Ishikawa (cell line): ENCODE results near the gene NUDT2.

Source experiments
- CEBPB ChIP-seq: IDR thresholded peaks from 2 replicates; pipeline ENCODE4 v1.6.1; 2012
- CREB1 ChIP-seq: IDR thresholded peaks from 2 replicates; pipeline ENCODE4 v1.6.1; 2012; ENCODE audit warnings: low read depth
- EGR1 ChIP-seq: IDR thresholded peaks from 2 replicates; pipeline ENCODE4 v1.6.1; 2012
- EP300 ChIP-seq: IDR thresholded peaks from 2 replicates; pipeline ENCODE4 v1.6.1; 2012; ENCODE audit warnings: borderline replicate concordance
- FOXM1 ChIP-seq: IDR thresholded peaks from 2 replicates; pipeline ENCODE4 v1.6.1; 2012; ENCODE audit warnings: low read depth, borderline replicate concordance
- NFIC ChIP-seq: IDR thresholded peaks from 2 replicates; pipeline ENCODE4 v1.6.1; 2012
- RAD21 ChIP-seq: IDR thresholded peaks from 2 replicates; pipeline ENCODE4 v1.6.1; 2012; ENCODE audit warnings: low read depth
- TAF1 ChIP-seq: IDR thresholded peaks from 2 replicates; pipeline ENCODE4 v1.6.1; 2012; ENCODE audit warnings: low read depth, mild to moderate bottlenecking
- TEAD4 ChIP-seq: IDR thresholded peaks from 2 replicates; pipeline ENCODE4 v1.6.1; 2012
- YY1 ChIP-seq: IDR thresholded peaks from 2 replicates; pipeline ENCODE4 v1.6.1; 2012; ENCODE audit warnings: low read depth
- ZBTB7A ChIP-seq: IDR thresholded peaks from 2 replicates; pipeline ENCODE4 v1.6.1; 2012; ENCODE audit warnings: low read depth
- TF ChIP-seq, protein P1 (sequence below): IDR thresholded peaks from 2 replicates; pipeline ENCODE4 v1.6.1; 2012; ENCODE audit warnings: low read depth, mild to moderate bottlenecking
- TF ChIP-seq, protein P2 (sequence below): IDR thresholded peaks from 2 replicates; pipeline ENCODE4 v1.6.1; 2012
- TF ChIP-seq, protein P3 (sequence below): IDR thresholded peaks from 2 replicates; pipeline ENCODE4 v1.6.1; 2012

DNA sequence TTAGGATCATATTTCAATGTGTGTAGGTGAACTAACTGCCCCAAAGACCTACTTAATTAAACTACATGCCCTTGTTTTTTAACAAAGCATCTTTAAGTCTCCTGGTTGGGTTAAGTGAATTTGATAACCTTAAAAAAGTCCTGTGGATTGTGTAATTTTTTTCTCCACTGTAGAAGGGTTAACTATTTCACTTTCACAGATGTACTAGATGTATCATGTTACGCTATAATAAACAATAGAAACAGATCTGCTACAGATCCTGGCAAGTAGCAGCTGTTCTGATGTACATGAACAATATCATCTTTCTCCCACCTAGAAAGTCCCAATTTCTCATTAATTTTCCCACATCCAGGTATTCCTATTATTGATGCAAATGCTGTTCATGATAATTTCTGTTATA lies 19.2 kb upstream of the NUDT2 start:
- no peak for TF ChIP-seq TEAD4
- TF ChIP-seq CEBPB = no peak
- TF ChIP-seq, protein P1, sequence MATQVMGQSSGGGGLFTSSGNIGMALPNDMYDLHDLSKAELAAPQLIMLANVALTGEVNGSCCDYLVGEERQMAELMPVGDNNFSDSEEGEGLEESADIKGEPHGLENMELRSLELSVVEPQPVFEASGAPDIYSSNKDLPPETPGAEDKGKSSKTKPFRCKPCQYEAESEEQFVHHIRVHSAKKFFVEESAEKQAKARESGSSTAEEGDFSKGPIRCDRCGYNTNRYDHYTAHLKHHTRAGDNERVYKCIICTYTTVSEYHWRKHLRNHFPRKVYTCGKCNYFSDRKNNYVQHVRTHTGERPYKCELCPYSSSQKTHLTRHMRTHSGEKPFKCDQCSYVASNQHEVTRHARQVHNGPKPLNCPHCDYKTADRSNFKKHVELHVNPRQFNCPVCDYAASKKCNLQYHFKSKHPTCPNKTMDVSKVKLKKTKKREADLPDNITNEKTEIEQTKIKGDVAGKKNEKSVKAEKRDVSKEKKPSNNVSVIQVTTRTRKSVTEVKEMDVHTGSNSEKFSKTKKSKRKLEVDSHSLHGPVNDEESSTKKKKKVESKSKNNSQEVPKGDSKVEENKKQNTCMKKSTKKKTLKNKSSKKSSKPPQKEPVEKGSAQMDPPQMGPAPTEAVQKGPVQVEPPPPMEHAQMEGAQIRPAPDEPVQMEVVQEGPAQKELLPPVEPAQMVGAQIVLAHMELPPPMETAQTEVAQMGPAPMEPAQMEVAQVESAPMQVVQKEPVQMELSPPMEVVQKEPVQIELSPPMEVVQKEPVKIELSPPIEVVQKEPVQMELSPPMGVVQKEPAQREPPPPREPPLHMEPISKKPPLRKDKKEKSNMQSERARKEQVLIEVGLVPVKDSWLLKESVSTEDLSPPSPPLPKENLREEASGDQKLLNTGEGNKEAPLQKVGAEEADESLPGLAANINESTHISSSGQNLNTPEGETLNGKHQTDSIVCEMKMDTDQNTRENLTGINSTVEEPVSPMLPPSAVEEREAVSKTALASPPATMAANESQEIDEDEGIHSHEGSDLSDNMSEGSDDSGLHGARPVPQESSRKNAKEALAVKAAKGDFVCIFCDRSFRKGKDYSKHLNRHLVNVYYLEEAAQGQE = no peak
- TF ChIP-seq YY1 = no peak
- TF ChIP-seq, protein P2, sequence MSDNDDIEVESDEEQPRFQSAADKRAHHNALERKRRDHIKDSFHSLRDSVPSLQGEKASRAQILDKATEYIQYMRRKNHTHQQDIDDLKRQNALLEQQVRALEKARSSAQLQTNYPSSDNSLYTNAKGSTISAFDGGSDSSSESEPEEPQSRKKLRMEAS = no peak
- TF ChIP-seq EP300 = no peak
- no peak for TF ChIP-seq FOXM1
- no peak for TF ChIP-seq ZBTB7A
- no peak for TF ChIP-seq TAF1
- TF ChIP-seq, protein P3, sequence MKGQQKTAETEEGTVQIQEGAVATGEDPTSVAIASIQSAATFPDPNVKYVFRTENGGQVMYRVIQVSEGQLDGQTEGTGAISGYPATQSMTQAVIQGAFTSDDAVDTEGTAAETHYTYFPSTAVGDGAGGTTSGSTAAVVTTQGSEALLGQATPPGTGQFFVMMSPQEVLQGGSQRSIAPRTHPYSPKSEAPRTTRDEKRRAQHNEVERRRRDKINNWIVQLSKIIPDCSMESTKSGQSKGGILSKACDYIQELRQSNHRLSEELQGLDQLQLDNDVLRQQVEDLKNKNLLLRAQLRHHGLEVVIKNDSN = no peak
- TF ChIP-seq RAD21 = no peak
- TF ChIP-seq EGR1 = no peak
- no peak for TF ChIP-seq CREB1
- no peak for TF ChIP-seq NFIC
